Breast epithelium (tissue), 4 donors: Measurements from ENCODE around the gene UBP1. TPM values are rescaled to one million over a fixed set of nuclear protein-coding genes. Genes with fewer than 3 reads are reported as not detected.

Experiments
- DNase-seq, 2 donors: peaks; one replicate each; pipeline ENCODE4 v3.0.0-alpha.2; 2019; ENCODE audit warnings: low spot score in 2 of 2
- H3K27ac ChIP-seq, 2 donors: fragments of 200-600 bp; sonication (generic) in 1 of 2; one replicate each; pipeline ENCODE4 v1.5.1; 2016 to 2019; ENCODE audit warnings: mild to moderate bottlenecking in 1 of 2
- H3K27me3 ChIP-seq, 2 donors: fragments of 200-600 bp; sonication (generic) in 1 of 2; one replicate each; pipeline versions ENCODE4 v1.5.1 to v1.6.0; 2017 to 2019; ENCODE audit warnings: control low read depth in 1 of 2, mild to moderate bottlenecking in 1 of 2
- H3K36me3 ChIP-seq: fragments of 200-600 bp; one replicate; pipeline ENCODE4 v1.5.1; 2019
- H3K4me1 ChIP-seq, 2 donors: fragments of 200-600 bp; sonication (generic); one replicate each; pipeline ENCODE4 v1.5.1; 2016 to 2019; ENCODE audit warnings: control low read depth in 1 of 2
- H3K4me3 ChIP-seq, 3 donors: fragments of 200-600 bp; sonication (generic); 1 replicate in 2 of 3; 2 replicates in 1 of 3; pipeline ENCODE4 v1.5.1; 2016 to 2019; ENCODE audit warnings: mild to moderate bottlenecking in 3 of 3, moderate library complexity in 2 of 3
- H3K9me3 ChIP-seq, 2 donors: fragments of 200-600 bp; sonication (generic) in 1 of 2; one replicate each; pipeline ENCODE4 v1.5.1; 2016 to 2019; ENCODE audit warnings: control low read depth in 1 of 2
- POLR2A ChIP-seq: fragments of 450-650 bp; IDR thresholded peaks from one replicate; pipeline ENCODE4 v1.6.1; 2016; ENCODE audit warnings: antibody characterized with exemption, mild to moderate bottlenecking, moderate library complexity
- POLR2AphosphoS5 ChIP-seq, 3 donors: sonication (generic); formaldehyde crosslinking; IDR thresholded peaks; one replicate each; pipeline ENCODE4 v1.6.1; 2017; ENCODE audit warnings: antibody characterized with exemption in 3 of 3
- intact Hi-C: fragments of 100-400 bp; cut with DNase I; formaldehyde crosslinking; loops from one replicate; pipeline ENCODE4 v1.15.1; 2023; ENCODE audit warnings: low total_unique reads
- total RNA-seq, 3 donors: library from RNA; depleted of rRNA; stranded (reverse); fragments of >200 nt; gene quantifications; one replicate each; pipeline ENCODE4 v1.1.0, GENCODE V29; 2016
- TF ChIP-seq, protein P1 (sequence below), 3 donors: fragments of 450-650 bp; IDR thresholded peaks; one replicate each; pipeline ENCODE4 v1.5.1; 2016 to 2017; ENCODE audit warnings: antibody characterized with exemption in 3 of 3, mild to moderate bottlenecking in 3 of 3, moderate library complexity in 3 of 3

Gene UBP1
- total RNA-seq, 3 donors from 2014 or later: 55.2 to 73.8 (median 69.5) TPM

DNA sequence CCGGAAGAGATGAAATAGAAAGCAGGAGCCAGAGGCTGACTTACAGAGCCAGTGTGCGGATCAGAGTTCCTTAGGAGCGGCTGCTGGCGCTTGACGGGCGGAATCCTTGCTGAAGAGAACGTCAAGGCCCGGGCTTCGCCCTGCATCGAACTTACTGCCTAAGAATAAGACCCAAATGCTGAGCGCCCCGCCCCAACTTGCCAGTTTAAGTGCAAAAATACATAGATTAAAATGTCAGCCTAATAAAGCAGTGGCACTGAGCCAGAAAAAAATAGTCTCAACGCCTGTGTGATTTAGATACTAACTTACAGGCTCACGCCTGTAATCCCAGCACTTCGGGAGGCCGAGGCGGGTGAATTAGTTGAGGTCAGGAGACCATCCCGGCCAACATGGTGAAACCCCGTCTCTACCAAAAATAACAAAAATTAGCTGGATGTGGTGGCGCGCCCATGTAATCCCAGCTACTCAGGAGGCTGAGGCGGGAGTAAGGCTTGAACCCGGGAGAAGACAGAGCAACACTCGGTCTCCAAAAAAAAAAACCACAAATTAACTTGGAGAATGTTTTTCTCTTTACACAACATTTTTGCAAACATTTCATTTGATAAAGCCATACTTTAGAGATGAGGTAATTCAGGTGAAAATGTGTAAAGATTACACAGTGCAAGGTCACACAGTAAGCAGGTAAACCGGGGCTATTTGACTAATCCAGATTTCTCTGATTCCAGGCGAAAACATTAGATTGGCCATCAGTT is 1.2 kb upstream of the UBP1 start:
- Histone ChIP-seq H3K4me3 (peak overlapping the region; percentile 75 to 88 (median 86)), H3K9me3 (no peaks in the 10 kb centered on the region), H3K36me3 (no peaks in the 10 kb centered on the region), H3K4me1 (peaks cover 0 to 10% of the 10 kb centered on the region in 2 donors), H3K27me3 (no peaks in the 10 kb centered on the region), H3K27ac (peak overlapping the region; percentile 95 to 99)
- peak; percentile 53 to 54 for DNase-seq
- TF ChIP-seq, protein P1, sequence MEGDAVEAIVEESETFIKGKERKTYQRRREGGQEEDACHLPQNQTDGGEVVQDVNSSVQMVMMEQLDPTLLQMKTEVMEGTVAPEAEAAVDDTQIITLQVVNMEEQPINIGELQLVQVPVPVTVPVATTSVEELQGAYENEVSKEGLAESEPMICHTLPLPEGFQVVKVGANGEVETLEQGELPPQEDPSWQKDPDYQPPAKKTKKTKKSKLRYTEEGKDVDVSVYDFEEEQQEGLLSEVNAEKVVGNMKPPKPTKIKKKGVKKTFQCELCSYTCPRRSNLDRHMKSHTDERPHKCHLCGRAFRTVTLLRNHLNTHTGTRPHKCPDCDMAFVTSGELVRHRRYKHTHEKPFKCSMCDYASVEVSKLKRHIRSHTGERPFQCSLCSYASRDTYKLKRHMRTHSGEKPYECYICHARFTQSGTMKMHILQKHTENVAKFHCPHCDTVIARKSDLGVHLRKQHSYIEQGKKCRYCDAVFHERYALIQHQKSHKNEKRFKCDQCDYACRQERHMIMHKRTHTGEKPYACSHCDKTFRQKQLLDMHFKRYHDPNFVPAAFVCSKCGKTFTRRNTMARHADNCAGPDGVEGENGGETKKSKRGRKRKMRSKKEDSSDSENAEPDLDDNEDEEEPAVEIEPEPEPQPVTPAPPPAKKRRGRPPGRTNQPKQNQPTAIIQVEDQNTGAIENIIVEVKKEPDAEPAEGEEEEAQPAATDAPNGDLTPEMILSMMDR (IDR thresholded peaks at IDR 0.05): no peak
- TF ChIP-seq POLR2A (no peak), POLR2AphosphoS5 (IDR thresholded peaks at IDR 0.05) (no peak)
- intact Hi-C loops: no loop called here

DNA sequence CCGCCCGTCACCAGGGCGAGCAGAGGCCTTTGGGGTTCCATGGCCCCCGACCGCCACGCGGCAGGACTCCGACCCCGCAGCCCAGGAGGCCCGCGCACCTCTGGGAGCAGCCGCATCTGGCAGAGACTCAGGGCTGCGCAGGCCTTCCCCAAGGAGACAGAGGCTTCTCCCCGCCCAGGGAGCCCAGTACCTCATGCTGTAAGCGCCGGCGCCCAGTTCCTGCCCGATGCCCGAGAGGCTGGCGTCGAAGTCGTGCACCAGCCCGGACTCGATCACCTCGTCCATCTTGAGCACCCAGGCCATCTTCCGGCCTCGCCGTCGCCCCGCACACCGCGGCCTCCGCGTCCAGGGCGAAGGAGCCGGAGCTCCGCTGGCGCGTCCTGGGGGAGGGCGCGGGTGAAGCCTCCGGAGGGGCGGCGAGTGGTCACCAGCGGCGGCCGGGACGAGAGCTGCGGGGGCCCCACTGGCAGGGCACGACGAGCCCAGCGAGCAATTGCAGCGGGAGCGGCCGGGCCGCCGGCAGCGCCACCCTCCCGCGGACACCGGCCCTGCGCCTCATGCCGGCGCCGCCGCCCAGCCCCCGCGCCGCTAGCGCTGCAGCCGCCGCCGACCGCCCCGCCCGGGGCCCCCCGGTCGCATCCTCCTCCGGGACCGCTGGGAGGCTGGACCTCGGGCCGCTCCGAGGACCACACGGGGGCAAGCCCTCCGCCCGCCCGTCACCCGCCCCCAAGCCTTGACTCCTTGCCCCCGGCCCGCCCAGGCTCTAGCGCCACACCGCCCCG is 468 bp downstream of the UBP1 start:
- Histone ChIP-seq H3K4me1 (peaks cover 0 to 13% of the 10 kb centered on the region in 2 donors), H3K36me3 (no peaks in the 10 kb centered on the region), H3K9me3 (no peaks in the 10 kb centered on the region), H3K27ac (peak overlapping the region; percentile 95 to 99), H3K27me3 (no peaks in the 10 kb centered on the region), H3K4me3 (peak overlapping the region; percentile 75 to 88 (median 86))
- intact Hi-C loops: no loop called here
- TF ChIP-seq POLR2AphosphoS5 (IDR thresholded peaks at IDR 0.05) (peak in 1 of 3 donors; percentile 8), POLR2A (no peak)
- TF ChIP-seq, protein P1 (IDR thresholded peaks at IDR 0.05): peak in 1 of 3 donors; percentile 47
- DNase-seq: peak; percentile 26 to 64

DNA sequence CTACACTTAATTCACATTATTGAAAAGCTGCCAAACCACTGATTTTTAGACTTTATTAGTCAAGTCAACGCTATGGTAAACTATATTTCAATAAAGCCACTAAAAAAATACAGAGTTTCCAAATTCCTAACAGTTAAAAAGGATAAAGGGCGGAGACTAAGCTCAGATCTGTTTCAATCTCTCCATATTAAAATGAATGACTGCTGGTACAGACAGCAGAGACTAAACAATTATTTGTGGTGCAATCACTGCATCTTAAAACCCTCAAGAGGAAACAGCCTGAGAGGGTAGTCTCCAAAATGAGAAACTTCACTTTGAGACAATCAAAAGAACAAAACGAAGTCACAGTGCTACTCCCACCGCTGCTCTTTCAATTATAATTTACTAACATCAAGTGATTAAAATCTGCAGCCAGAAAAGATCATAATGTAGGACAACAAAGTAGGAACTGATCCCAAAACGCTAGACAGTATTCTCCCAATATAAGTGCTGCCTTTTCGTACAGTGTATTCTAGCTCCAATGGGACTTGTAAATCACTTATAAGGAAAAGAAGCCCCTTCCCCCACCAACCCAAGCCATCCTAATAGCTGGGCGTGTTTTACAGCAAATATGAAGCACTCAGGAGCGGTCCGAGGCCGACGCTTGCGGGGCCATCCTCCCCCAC is 1.2 kb downstream of the UBP1 start:
- intact Hi-C loops: no loop called here
- no peaks in the 10 kb centered on the region for H3K9me3 ChIP-seq
- H3K4me1 ChIP-seq: peaks cover 0 to 13% of the 10 kb centered on the region in 2 donors
- H3K27me3 ChIP-seq: no peaks in the 10 kb centered on the region
- H3K36me3 ChIP-seq: no peaks in the 10 kb centered on the region
- no peak for DNase-seq
- H3K27ac ChIP-seq: peak overlapping the region; percentile 95 to 99
- TF ChIP-seq, protein P1 (IDR thresholded peaks at IDR 0.05): no peak
- TF ChIP-seq POLR2A (no peak), POLR2AphosphoS5 (IDR thresholded peaks at IDR 0.05) (no peak)
- peak overlapping the region; percentile 75 to 88 (median 86) for H3K4me3 ChIP-seq

DNA sequence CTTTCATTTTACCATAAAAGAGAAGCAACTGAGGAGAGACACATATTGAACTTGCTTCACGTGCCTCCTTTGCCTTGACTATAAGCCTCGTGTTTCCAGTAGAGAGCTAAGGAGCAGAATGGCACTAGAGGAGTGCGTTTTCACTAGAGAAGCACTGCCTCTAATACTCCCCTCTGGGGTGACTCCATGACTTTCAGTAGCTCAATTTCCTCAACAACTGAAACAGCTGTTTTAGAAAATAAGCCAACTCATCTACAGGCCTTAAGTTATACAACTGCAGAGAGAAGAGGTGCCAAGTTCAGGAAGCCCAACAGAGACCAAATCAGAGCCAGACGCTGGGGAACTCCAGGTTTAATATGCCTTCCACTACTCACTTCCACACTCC is 1.9 kb downstream of the UBP1 start:
- Histone ChIP-seq H3K27me3 (no peaks in the 10 kb centered on the region), H3K4me1 (peaks cover 0 to 13% of the 10 kb centered on the region in 2 donors), H3K27ac (peak overlapping the region; percentile 38 to 99), H3K4me3 (peak overlapping the region in 2 of 3 donors; percentile 75 to 88), H3K9me3 (no peaks in the 10 kb centered on the region), H3K36me3 (no peaks in the 10 kb centered on the region)
- no peak for TF ChIP-seq POLR2AphosphoS5 (IDR thresholded peaks at IDR 0.05)
- TF ChIP-seq POLR2A: no peak
- TF ChIP-seq, protein P1 (IDR thresholded peaks at IDR 0.05): no peak
- no peak for DNase-seq
- intact Hi-C loops: no loop called here
